HEK293T (cell line): ENCODE results near the gene NHEJ1.

Source experiments
- CTCF ChIA-PET: fragments of 350-600 bp; formaldehyde crosslinking; extraction: SDS; loops from one replicate; lab custom pipeline; 2021; ENCODE audit warnings: antibody characterized with exemption, inconsistent platforms; lab: Yijun Ruan, JAX
- POLR2A ChIA-PET: fragments of 350-600 bp; formaldehyde crosslinking; extraction: SDS; loops from one replicate; lab custom pipeline; 2020; ENCODE audit warnings: antibody characterized with exemption, inconsistent platforms; lab: Yijun Ruan, JAX
- DNase-seq: peaks from one replicate; pipeline ENCODE4 v3.0.0; 2012; ENCODE audit warnings: mixed read lengths; ENCODE audit errors: extremely low spot score
- ARNT ChIP-seq: fragments of 450-650 bp; IDR thresholded peaks from 2 replicates; pipeline ENCODE4 v1.6.1; 2017; ENCODE audit warnings: mild to moderate bottlenecking
- BHLHE40 ChIP-seq: fragments of 450-650 bp; IDR thresholded peaks from 2 replicates; pipeline ENCODE4 v1.6.1; 2016; ENCODE audit warnings: mild to moderate bottlenecking, moderate library complexity, borderline replicate concordance
- CTBP1 ChIP-seq: fragments of 450-650 bp; IDR thresholded peaks from 2 replicates; pipeline ENCODE4 v1.6.1; 2016; ENCODE audit warnings: borderline replicate concordance
- ELF4 ChIP-seq: fragments of 450-650 bp; IDR thresholded peaks from 2 replicates; pipeline ENCODE4 v1.6.1; 2017; ENCODE audit warnings: antibody characterized with exemption
- FOXA1 ChIP-seq: fragments of 450-650 bp; IDR thresholded peaks from 2 replicates; pipeline ENCODE4 v1.6.1; 2016; ENCODE audit warnings: mild to moderate bottlenecking
- FOXK2 ChIP-seq: fragments of 450-650 bp; IDR thresholded peaks from 2 replicates; pipeline ENCODE4 v1.6.1; 2016; ENCODE audit warnings: mild to moderate bottlenecking
- FOXM1 ChIP-seq: fragments of 450-650 bp; IDR thresholded peaks from 2 replicates; pipeline ENCODE4 v1.6.1; 2017; ENCODE audit warnings: mild to moderate bottlenecking, borderline replicate concordance
- HDGF ChIP-seq: fragments of 450-650 bp; IDR thresholded peaks from 2 replicates; pipeline ENCODE4 v1.6.1; 2017; ENCODE audit warnings: antibody characterized with exemption, borderline replicate concordance
- L3MBTL2 ChIP-seq: fragments of 450-650 bp; conservative IDR thresholded peaks from 2 replicates; pipeline ENCODE4 v1.6.1; 2016; ENCODE audit warnings: mild to moderate bottlenecking
- LEF1 ChIP-seq: fragments of 450-650 bp; IDR thresholded peaks from 2 replicates; pipeline ENCODE4 v1.6.1; 2017; ENCODE audit warnings: mild to moderate bottlenecking, borderline replicate concordance
- NFRKB ChIP-seq: fragments of 450-650 bp; IDR thresholded peaks from 2 replicates; pipeline ENCODE4 v1.6.1; 2016; ENCODE audit warnings: mild to moderate bottlenecking, moderate library complexity
- SP1 ChIP-seq: fragments of 450-650 bp; IDR thresholded peaks from 2 replicates; pipeline ENCODE4 v1.6.1; 2017
- SUZ12 ChIP-seq: fragments of 450-650 bp; IDR thresholded peaks from 2 replicates; pipeline ENCODE4 v1.6.1; 2016; ENCODE audit warnings: mild to moderate bottlenecking
- TARDBP ChIP-seq: fragments of 450-650 bp; IDR thresholded peaks from 2 replicates; pipeline ENCODE4 v1.6.1; 2016
- ZNF384 ChIP-seq: fragments of 450-650 bp; IDR thresholded peaks from 2 replicates; pipeline ENCODE4 v1.6.1; 2016
- TF ChIP-seq, protein P1 (sequence below): fragments of 450-650 bp; IDR thresholded peaks from 2 replicates; pipeline ENCODE4 v1.6.1; 2016

The NHEJ1 gene

DNA sequence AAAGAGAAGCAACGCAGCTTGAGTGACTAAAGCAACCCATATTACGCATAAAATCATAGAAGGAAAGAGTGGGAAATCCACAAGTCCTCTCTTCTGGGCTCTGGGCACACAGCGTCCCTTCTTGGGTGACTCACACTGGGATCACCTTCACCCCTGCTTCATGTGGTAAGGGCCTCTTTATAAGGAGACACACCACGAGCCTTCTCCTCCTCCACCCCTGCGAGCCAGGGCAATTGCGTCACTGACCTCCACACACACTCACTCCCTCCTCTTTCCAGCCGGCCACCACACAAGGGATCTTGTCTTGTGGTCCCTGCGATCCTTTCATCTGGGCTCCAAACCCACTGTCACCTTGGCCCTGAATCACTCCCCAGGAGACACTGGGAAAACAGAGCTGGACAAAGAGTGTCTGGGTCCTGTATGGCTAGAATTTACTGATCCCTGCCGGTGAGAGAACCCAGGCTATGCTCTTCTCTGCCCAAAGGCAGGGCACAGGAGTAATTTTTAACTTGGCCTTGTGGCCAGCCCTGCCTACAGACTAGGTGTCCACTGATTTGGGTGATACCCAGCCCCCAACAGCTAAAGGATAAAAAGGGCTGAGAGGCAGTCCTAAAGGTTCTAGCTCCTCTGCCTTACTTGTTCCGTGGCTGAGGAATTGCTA is 35.3 kb downstream of the NHEJ1 start:
- POLR2A ChIA-PET: interaction anchor here (1.1 kb wide), 1 partner anchor 52 kb away, joined by 4 read pairs; the partner anchor contains the start of gene CNPPD1
- no peak for DNase-seq

DNA sequence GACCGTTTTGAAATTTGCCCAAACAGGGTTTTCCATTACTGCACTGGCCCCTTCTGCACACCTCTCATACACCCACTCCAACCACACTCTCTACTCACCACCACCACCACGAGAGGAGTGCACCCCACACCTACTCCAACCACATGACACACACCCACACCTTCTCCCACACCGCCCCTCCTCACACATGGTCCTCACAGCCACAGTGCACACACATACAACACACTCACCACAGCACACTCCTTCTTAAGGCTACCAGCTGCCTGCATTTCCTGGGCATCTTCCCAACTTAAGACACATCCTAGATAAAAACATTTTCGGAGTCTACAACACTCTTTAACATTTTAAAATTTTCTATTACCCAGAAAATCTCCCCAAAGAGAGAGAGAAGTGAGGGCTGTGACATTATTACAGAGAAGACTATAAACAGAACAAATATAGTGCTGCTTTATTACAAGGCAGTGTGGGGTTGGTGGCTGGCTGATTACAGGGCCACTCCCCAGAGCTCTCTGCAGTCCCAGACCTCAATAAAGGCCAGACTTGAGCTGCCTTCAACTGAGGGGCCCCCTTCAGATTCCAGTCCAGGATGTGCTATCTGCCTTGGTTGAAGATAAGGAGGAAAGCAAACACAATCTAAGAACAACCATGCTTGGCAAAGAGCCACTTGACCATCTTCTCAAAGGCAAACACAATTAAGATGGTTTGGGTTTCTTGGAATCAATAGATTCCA is 36.1 kb downstream of the NHEJ1 start:
- CTCF ChIA-PET: interaction anchor here (0.6 to 4.1 kb wide), 5 partner anchors 30 to 261 kb away, joined by 3 to 20 read pairs (median 4); no protein-coding TSS in a partner anchor
- POLR2A ChIA-PET: interaction anchor here (1.1 kb wide), 1 partner anchor 52 kb away, joined by 4 read pairs; the partner anchor contains the start of gene CNPPD1

More for the DNA sequence above, 35.3 kb downstream of the NHEJ1 start:
- TF ChIP-seq ZNF384 (no peak), SUZ12 (no peak), HDGF (no peak), NFRKB (no peak), ELF4 (no peak), FOXK2 (no peak), L3MBTL2 (no peak)
- TF ChIP-seq, protein P1, sequence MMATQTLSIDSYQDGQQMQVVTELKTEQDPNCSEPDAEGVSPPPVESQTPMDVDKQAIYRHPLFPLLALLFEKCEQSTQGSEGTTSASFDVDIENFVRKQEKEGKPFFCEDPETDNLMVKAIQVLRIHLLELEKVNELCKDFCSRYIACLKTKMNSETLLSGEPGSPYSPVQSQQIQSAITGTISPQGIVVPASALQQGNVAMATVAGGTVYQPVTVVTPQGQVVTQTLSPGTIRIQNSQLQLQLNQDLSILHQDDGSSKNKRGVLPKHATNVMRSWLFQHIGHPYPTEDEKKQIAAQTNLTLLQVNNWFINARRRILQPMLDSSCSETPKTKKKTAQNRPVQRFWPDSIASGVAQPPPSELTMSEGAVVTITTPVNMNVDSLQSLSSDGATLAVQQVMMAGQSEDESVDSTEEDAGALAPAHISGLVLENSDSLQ: no peak
- CTCF ChIA-PET: interaction anchor here (0.9 to 2.5 kb wide), 5 partner anchors 21 to 145 kb away, joined by 3 to 8 read pairs (median 4); no protein-coding TSS in a partner anchor

DNA sequence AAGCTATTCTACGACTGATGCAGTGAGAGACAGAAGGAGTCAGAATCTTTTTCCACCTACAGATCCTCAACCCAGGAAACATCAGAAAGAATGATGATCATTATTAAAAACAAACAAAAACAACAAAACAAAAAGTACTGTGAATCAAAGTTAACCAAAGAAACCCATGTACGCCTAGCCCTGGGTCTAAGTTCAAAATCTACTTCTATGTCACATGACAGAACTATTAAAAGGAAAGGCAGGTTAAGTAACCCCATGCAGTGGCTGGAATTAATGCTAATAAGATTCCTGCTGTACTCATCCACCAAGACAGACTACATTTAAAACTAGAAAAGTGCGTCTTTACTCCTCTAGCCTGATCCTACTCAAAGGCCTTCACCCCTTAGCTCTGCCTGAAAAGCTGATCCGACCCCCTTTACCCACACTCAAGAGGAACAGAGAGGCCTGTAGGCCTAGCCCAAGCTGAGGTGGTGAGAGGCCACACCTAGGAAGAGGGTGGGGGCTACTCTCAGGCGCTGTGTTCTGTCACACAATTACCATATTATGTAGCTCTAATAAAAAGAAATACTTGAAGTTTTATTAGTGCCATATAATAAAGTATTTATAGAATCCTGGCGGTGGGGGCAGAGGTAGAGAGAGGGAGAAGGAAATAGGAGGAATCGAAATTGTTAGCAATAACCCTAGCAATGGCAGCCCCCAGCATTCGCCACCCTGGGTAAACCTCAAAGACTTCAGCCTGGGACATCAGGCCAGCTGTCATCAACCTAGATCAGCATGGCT is 37.1 kb downstream of the NHEJ1 start:
- ChIA-PET POLR2A (no interaction called here), CTCF (interaction anchor here (4.1 kb wide), 1 partner anchor 31 kb away, joined by 20 read pairs; no protein-coding TSS in a partner anchor)
- no peak for DNase-seq
- TF ChIP-seq SP1 (no peak), BHLHE40 (no peak), ZNF384 (no peak)

More for the DNA sequence above, 36.1 kb downstream of the NHEJ1 start:
- no peak for TF ChIP-seq ZNF384
- TF ChIP-seq FOXM1: no peak
- no peak for TF ChIP-seq BHLHE40
- no peak for TF ChIP-seq ELF4
- no peak for TF ChIP-seq LEF1
- no peak for TF ChIP-seq CTBP1
- no peak for TF ChIP-seq HDGF
- TF ChIP-seq NFRKB: no peak
- TF ChIP-seq L3MBTL2: no peak
- no peak for TF ChIP-seq SP1
- TF ChIP-seq ARNT: no peak
- TF ChIP-seq, protein P1: no peak
- no peak for TF ChIP-seq FOXA1
- TF ChIP-seq TARDBP: no peak
- TF ChIP-seq SUZ12: no peak
- no peak for TF ChIP-seq FOXK2
- DNase-seq: no peak

DNA sequence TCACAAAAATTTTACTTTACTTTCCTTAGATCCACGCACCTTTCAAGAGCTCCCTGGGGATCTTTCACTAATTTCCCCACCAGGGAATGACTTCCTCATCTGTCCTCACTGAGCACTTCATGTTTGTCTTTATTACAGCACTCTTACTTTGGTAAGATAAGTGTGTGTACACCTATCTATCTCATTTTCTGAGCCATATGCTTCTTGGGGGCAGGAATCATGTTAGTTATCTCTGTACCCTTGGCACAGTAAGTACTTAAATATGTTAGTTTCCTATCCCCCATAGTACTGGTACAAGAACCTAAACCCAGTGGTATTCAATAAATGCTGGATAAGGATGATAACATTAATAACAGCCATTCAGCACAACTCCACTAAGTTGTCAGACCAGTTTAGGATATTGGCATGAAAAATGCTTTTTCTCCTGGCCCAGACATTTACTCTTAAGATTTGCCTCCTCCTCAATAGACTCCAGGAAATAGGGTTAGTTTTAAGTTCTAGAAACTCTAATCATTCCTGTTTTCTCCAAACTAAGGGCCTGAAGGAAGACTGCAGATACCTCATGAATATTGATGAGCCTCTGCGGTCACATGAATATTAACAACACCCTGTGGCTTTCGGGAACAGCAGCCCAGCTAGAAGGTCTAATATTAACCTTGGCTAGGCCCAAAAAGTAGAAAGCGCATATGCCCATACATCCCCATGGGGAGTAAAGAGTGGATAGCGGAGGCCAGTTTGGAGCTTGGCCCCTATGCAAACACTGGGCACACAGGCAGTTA is 38.2 kb downstream of the NHEJ1 start:
- DNase-seq: no peak
- ChIA-PET CTCF (interaction anchor here (1.0 to 4.1 kb wide), 4 partner anchors 9 to 64 kb away, joined by 5 to 20 read pairs (median 5); no protein-coding TSS in a partner anchor), POLR2A (no interaction called here)
- no peak for TF ChIP-seq FOXM1
- no peak for TF ChIP-seq SUZ12
- TF ChIP-seq ARNT: no peak
- no peak for TF ChIP-seq NFRKB

DNA sequence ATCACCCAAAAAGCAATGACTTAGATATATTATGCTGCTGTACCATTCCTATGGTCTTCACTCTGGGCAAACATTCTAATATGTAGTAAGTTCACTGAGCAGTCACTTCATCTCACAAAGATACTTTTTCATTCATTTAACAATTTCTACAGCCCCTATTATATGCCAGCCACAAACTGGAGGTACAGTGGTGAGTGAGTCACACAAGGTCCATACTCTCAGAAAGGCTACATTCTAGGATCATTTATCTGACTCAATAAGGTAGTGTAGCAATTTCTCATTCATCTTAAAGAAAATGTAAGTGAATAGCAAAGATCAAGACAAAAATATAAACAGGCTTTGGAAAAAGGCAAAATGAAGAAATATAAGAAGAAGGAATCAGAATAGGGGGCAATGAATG is 40.5 kb downstream of the NHEJ1 start:
- CTCF ChIA-PET: interaction anchor here (0.5 to 4.1 kb wide), 17 partner anchors 8 to 258 kb away, joined by 3 to 37 read pairs (median 5); partner anchors contain the start of gene IHH
- POLR2A ChIA-PET: interaction anchor here (1.0 kb wide), 1 partner anchor 90 kb away, joined by 3 read pairs; no protein-coding TSS in a partner anchor
- no peak for TF ChIP-seq CTBP1
- no peak for TF ChIP-seq ELF4
- no peak for TF ChIP-seq ARNT
- no peak for TF ChIP-seq BHLHE40
- TF ChIP-seq TARDBP: no peak
- no peak for TF ChIP-seq ZNF384
- TF ChIP-seq, protein P1: no peak
- no peak for TF ChIP-seq LEF1
- no peak for TF ChIP-seq NFRKB
- TF ChIP-seq L3MBTL2: no peak
- no peak for TF ChIP-seq HDGF
- TF ChIP-seq FOXK2: no peak
- no peak for TF ChIP-seq FOXA1
- no peak for TF ChIP-seq SUZ12
- TF ChIP-seq SP1: no peak
- TF ChIP-seq FOXM1: no peak
- DNase-seq: no peak
